ENCODE results near the gene SERTAD3. TPM values are rescaled to one million over a fixed set of nuclear protein-coding genes. Genes with fewer than 3 reads are reported as not detected.

SERTAD3 gene
- total and polyA plus RNA-seq, 2 donors from 2014 or later, result 29.9 to 38.4 TPM

- H3K9me3 ChIP-seq (ENCODE audit: control insufficient read depth in 2 of 3, insufficient read depth in 1 of 3, low read length in 3 of 3), result no peaks in the 10 kb centered on the region
- no peak overlapping the region for H3K9ac ChIP-seq (ENCODE audit: low read length in 3 of 3)
- no peak overlapping the region for H3K4me3 ChIP-seq (ENCODE audit: low read length in 3 of 3)
- H3K27me3 ChIP-seq (ENCODE audit: control insufficient read depth, insufficient read depth, low read length), result no peaks in the 10 kb centered on the region
- TF ChIP-seq CTCF (IDR thresholded peaks at IDR 0.05; ENCODE audit: borderline replicate concordance, extremely low read depth, insufficient read depth), result no peak
- DNase-seq (no peak), FAIRE-seq (no peak)
- H3K27ac ChIP-seq (ENCODE audit: low read depth in 2 of 2, low read length in 2 of 2), result no peak overlapping the region
- no peaks in the 10 kb centered on the region for H3K4me1 ChIP-seq (ENCODE audit: control insufficient read depth in 2 of 3, insufficient read depth in 2 of 3, low read depth in 1 of 3, low read length in 3 of 3)
- intact Hi-C loops (cut with DNase I), result no loop called here
- H3K36me3 ChIP-seq (ENCODE audit: control insufficient read depth in 2 of 3, insufficient read depth in 3 of 3, low read length in 3 of 3), result no peaks in the 10 kb centered on the region
Measured at GRCh38 chr19:40393894-40394815, 50.0 kb downstream of the SERTAD3 start.

- no peak for TF ChIP-seq CTCF (IDR thresholded peaks at IDR 0.05; ENCODE audit: borderline replicate concordance, extremely low read depth, insufficient read depth)
- intact Hi-C loops (cut with DNase I), result no loop called here
- no peaks in the 10 kb centered on the region for H3K36me3 ChIP-seq (ENCODE audit: control insufficient read depth in 2 of 3, insufficient read depth in 3 of 3, low read length in 3 of 3)
- H3K9ac ChIP-seq (ENCODE audit: low read length in 3 of 3), result no peak overlapping the region
- no peaks in the 10 kb centered on the region for H3K27me3 ChIP-seq (ENCODE audit: control insufficient read depth, insufficient read depth, low read length)
- no peaks in the 10 kb centered on the region for H3K9me3 ChIP-seq (ENCODE audit: control insufficient read depth in 2 of 3, insufficient read depth in 1 of 3, low read length in 3 of 3)
- H3K4me1 ChIP-seq (ENCODE audit: control insufficient read depth in 2 of 3, insufficient read depth in 2 of 3, low read depth in 1 of 3, low read length in 3 of 3), result no peaks in the 10 kb centered on the region
- no peak for FAIRE-seq
- no peak overlapping the region for H3K4me3 ChIP-seq (ENCODE audit: low read length in 3 of 3)
- peak in 1 of 5 donors; percentile 30 for DNase-seq
- no peak overlapping the region for H3K27ac ChIP-seq (ENCODE audit: low read depth in 2 of 2, low read length in 2 of 2)
Measured at GRCh38 chr19:40392894-40393517, 51.1 kb downstream of the SERTAD3 start.

GRCh38 chr19:40392123-40392522, 52.0 kb downstream of the SERTAD3 start:
- H3K27ac ChIP-seq (ENCODE audit: low read depth in 2 of 2, low read length in 2 of 2), result no peak overlapping the region
- TF ChIP-seq CTCF (IDR thresholded peaks at IDR 0.05; ENCODE audit: borderline replicate concordance, extremely low read depth, insufficient read depth), result no peak
- FAIRE-seq, result no peak

More at GRCh38 chr19:40392123-40392522, 52.0 kb downstream of the SERTAD3 start:
- H3K4me3 ChIP-seq (ENCODE audit: low read length in 3 of 3), result no peak overlapping the region
- no peaks in the 10 kb centered on the region for H3K27me3 ChIP-seq (ENCODE audit: control insufficient read depth, insufficient read depth, low read length)
- intact Hi-C loops (cut with DNase I), result no loop called here
- H3K9ac ChIP-seq (ENCODE audit: low read length in 3 of 3), result no peak overlapping the region
- DNase-seq, result no peak
- no peaks in the 10 kb centered on the region for H3K36me3 ChIP-seq (ENCODE audit: control insufficient read depth in 2 of 3, insufficient read depth in 3 of 3, low read length in 3 of 3)
- H3K9me3 ChIP-seq (ENCODE audit: control insufficient read depth in 2 of 3, insufficient read depth in 1 of 3, low read length in 3 of 3), result no peaks in the 10 kb centered on the region
- H3K4me1 ChIP-seq (ENCODE audit: control insufficient read depth in 2 of 3, insufficient read depth in 2 of 3, low read depth in 1 of 3, low read length in 3 of 3), result no peaks in the 10 kb centered on the region

Other genes with a start within 250 kb of the SERTAD3 start
- gene TTC9B, start 226.0 kb downstream of the SERTAD3 start, total RNA-seq, result not detected
- gene TTC9B, start 226.0 kb downstream of the SERTAD3 start, polyA plus RNA-seq (ENCODE audit: insufficient read depth, low read depth, low replicate concordance), result not detected
- 1.2 TPM for gene CCNP, start 217.6 kb downstream of the SERTAD3 start, total RNA-seq
- gene CCNP, start 217.6 kb downstream of the SERTAD3 start, polyA plus RNA-seq (ENCODE audit: insufficient read depth, low read depth, low replicate concordance), result 2.1 TPM
- 154 TPM for gene AKT2, start 159.0 kb downstream of the SERTAD3 start, total RNA-seq
- gene AKT2, start 159.0 kb downstream of the SERTAD3 start, polyA plus RNA-seq (ENCODE audit: insufficient read depth, low read depth, low replicate concordance), result 75.0 TPM
- gene C19orf47, start 95.9 kb downstream of the SERTAD3 start, total RNA-seq, result 12.9 TPM
- 13.0 TPM for gene C19orf47, start 95.9 kb downstream of the SERTAD3 start, polyA plus RNA-seq (ENCODE audit: insufficient read depth, low read depth, low replicate concordance)
- gene PLD3, start 95.6 kb downstream of the SERTAD3 start, total RNA-seq, result 207 TPM
- gene PLD3, start 95.6 kb downstream of the SERTAD3 start, polyA plus RNA-seq (ENCODE audit: insufficient read depth, low read depth, low replicate concordance), result 175 TPM
- gene HIPK4, start 54.2 kb downstream of the SERTAD3 start, total RNA-seq, result 0.09 TPM
- gene HIPK4, start 54.2 kb downstream of the SERTAD3 start, polyA plus RNA-seq (ENCODE audit: insufficient read depth, low read depth, low replicate concordance), result not detected
- gene PRX, start 31.0 kb downstream of the SERTAD3 start, total RNA-seq, result 4.5 TPM
- gene PRX, start 31.0 kb downstream of the SERTAD3 start, polyA plus RNA-seq (ENCODE audit: insufficient read depth, low read depth, low replicate concordance), result 12.6 TPM
- gene SERTAD1, start 18.3 kb downstream of the SERTAD3 start, total RNA-seq, result 14.8 TPM
- 18.2 TPM for gene SERTAD1, start 18.3 kb downstream of the SERTAD3 start, polyA plus RNA-seq (ENCODE audit: insufficient read depth, low read depth, low replicate concordance)
- gene BLVRB, start 21.4 kb upstream of the SERTAD3 start, total RNA-seq, result 89.9 TPM
- 248 TPM for gene BLVRB, start 21.4 kb upstream of the SERTAD3 start, polyA plus RNA-seq (ENCODE audit: insufficient read depth, low read depth, low replicate concordance)
- gene SPTBN4, start 22.7 kb upstream of the SERTAD3 start, total RNA-seq, result 0.82 TPM
- gene SPTBN4, start 22.7 kb upstream of the SERTAD3 start, polyA plus RNA-seq (ENCODE audit: insufficient read depth, low read depth, low replicate concordance), result 4.6 TPM
- gene SHKBP1, start 132.5 kb upstream of the SERTAD3 start, total RNA-seq, result 69.6 TPM
- gene SHKBP1, start 132.5 kb upstream of the SERTAD3 start, polyA plus RNA-seq (ENCODE audit: insufficient read depth, low read depth, low replicate concordance), result 91.3 TPM
- 155 TPM for gene LTBP4, start 157.0 kb upstream of the SERTAD3 start, total RNA-seq
- gene LTBP4, start 157.0 kb upstream of the SERTAD3 start, polyA plus RNA-seq (ENCODE audit: insufficient read depth, low read depth, low replicate concordance), result 52.1 TPM
- gene NUMBL, start 246.3 kb upstream of the SERTAD3 start, total RNA-seq, result 24.3 TPM
- 3.3 TPM for gene NUMBL, start 246.3 kb upstream of the SERTAD3 start, polyA plus RNA-seq (ENCODE audit: insufficient read depth, low read depth, low replicate concordance)

All from kidney (tissue), 14 donors.